GM21619 (cell line): Measurements from ENCODE around the gene PHKA2.
"Not testable (repeated sequence)": the region's sequence is repeated elsewhere in the genome, so short reads cannot be mapped to it uniquely, and the experiment has no call there.

ENCODE experiments used
- ATAC-seq: cut with Tn5 transposase; IDR thresholded peaks from one replicate; pipeline ENCODE4 v1.9.1; 2021; ENCODE audit not compliant: unreplicated experiment

Gene PHKA2

GRCh38 chrX:18871161-18871890, 112.6 kb downstream of the PHKA2 start:
- ATAC-seq = no peak

- ATAC-seq = no peak
Measured at GRCh38 chrX:18864390-18864920, 119.5 kb downstream of the PHKA2 start.

GRCh38 chrX:18861511-18861910, 122.4 kb downstream of the PHKA2 start:
- ATAC-seq = no peak

- ATAC-seq = no peak
Measured at GRCh38 chrX:18856645-18856997, 127.3 kb downstream of the PHKA2 start.

GRCh38 chrX:18855919-18856644, 127.8 kb downstream of the PHKA2 start:
- ATAC-seq = peak; percentile 89

GRCh38 chrX:18847901-18848300, 136.0 kb downstream of the PHKA2 start:
- not testable (repeated sequence) for ATAC-seq
